HS-27A (cell line): ENCODE results near the gene REEP2.
"Not testable (repeated sequence)": the region's sequence is repeated elsewhere in the genome, so short reads cannot be mapped to it uniquely, and the experiment has no call there.

Experiments used
- DNase-seq: peaks from one replicate; pipeline ENCODE4 v3.0.0-alpha.2; 2012; ENCODE audit warnings: low read depth, missing footprints

Gene REEP2

DNA sequence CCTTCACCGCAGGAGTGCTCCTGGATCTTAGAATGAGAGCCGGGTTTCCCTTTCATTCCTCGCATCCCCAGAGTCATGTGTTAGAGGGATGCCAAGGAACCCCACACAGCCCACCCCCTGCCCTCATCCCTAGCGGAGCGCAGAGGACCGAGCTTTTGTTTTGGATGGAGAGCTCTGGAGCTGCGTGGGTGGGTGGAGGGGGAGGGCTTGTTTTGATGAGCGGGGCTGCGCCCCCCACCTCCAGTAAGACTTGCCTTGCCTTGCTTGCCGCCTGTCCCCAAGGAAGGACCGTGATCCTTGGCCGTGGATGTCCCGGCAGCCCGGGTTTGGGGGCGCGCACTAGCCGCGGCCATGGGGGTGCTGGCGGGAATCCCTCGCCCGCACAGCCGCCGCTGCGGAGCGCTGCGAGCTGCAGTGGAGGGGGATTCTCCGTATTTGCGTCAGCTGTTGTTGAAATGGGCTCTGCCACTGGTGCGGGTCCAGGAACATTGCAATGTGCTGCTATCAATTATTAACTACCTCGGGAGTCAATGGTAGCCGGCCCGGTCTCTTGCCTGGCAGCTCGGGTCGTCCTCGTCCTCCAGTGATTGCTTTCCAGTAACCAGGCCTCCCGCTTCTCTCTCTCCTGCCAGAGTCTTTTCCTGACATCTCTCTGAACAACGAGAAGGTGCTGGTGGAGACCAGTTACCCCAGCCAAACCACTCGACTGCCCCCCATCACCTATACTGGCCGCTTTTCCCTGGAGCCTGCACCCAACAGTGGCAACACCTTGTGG is 27.5 kb downstream of the REEP2 start:
- no peak for DNase-seq

- no peak for DNase-seq
Observed at GRCh38 chr5:138466900-138467710, 28.2 kb downstream of the REEP2 start.

DNA sequence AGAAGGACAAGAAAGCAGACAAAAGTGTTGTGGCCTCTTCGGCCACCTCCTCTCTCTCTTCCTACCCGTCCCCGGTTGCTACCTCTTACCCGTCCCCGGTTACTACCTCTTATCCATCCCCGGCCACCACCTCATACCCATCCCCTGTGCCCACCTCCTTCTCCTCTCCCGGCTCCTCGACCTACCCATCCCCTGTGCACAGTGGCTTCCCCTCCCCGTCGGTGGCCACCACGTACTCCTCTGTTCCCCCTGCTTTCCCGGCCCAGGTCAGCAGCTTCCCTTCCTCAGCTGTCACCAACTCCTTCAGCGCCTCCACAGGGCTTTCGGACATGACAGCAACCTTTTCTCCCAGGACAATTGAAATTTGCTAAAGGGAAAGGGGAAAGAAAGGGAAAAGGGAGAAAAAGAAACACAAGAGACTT is 28.9 kb downstream of the REEP2 start:
- no peak for DNase-seq

DNA sequence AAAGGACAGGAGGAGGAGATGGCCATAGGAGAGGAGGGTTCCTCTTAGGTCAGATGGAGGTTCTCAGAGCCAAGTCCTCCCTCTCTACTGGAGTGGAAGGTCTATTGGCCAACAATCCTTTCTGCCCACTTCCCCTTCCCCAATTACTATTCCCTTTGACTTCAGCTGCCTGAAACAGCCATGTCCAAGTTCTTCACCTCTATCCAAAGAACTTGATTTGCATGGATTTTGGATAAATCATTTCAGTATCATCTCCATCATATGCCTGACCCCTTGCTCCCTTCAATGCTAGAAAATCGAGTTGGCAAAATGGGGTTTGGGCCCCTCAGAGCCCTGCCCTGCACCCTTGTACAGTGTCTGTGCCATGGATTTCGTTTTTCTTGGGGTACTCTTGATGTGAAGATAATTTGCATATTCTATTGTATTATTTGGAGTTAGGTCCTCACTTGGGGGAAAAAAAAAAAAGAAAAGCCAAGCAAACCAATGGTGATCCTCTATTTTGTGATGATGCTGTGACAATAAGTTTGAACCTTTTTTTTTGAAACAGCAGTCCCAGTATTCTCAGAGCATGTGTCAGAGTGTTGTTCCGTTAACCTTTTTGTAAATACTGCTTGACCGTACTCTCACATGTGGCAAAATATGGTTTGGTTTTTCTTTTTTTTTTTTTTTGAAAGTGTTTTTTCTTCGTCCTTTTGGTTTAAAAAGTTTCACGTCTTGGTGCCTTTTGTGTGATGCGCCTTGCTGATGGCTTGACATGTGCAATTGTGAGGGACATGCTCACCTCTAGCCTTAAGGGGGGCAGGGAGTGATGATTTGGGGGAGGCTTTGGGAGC is 29.5 kb downstream of the REEP2 start:
- no peak for DNase-seq

DNA sequence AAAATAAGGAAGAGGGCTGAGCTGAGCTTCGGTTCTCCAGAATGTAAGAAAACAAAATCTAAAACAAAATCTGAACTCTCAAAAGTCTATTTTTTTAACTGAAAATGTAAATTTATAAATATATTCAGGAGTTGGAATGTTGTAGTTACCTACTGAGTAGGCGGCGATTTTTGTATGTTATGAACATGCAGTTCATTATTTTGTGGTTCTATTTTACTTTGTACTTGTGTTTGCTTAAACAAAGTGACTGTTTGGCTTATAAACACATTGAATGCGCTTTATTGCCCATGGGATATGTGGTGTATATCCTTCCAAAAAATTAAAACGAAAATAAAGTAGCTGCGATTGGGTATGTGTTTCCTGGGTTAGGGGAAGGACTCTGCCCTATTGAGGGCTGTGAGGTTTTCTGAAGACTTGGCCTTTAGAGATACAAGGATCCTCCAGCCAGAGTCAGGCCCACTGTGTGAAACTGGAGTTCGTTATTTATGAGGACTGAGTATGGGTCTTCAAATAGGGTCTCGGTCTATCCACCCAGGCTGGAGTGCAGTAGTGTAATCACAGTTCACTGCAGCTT is 30.2 kb downstream of the REEP2 start:
- DNase-seq = no peak

DNA sequence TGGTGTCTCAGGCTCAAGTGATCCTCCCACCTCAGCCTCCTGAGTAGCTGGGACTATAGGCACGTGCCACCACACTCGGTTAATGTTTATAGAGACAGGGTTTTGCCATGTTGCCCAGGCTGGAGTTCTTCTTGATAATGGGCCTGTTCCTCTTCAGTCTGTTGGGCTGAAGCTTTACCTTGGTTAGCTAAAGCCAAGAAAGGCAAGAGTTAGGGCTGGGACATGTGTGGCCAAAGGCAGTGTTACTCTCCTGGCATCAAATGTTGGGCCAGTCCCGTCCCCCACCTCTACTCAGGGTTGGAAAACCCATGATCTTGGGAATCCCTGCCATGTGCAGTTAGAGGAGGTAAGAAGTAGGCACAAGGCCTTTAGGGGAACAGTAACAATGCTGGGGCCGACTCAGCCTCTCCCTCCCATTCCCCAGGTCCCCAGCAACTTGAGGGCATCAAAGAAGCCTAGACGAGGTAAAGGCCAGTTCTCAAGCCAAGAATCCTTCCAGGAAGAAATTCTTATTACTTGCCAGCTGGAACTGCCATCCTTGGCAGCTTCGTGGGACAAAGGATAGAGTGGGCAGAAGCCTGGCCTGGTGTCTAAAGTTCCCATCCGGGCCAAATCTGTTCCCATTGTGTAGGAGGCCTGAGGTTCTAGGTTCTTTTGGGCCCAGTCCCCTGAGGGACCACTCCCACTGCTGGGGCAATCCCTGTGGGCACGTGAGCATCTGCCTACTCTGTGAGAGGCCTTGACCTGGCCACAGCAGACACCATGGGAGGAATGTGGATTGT is 30.9 kb downstream of the REEP2 start:
- no peak for DNase-seq

GRCh38 chr5:138470322-138471051 is 31.6 kb downstream of the REEP2 start:
- no peak for DNase-seq

DNA sequence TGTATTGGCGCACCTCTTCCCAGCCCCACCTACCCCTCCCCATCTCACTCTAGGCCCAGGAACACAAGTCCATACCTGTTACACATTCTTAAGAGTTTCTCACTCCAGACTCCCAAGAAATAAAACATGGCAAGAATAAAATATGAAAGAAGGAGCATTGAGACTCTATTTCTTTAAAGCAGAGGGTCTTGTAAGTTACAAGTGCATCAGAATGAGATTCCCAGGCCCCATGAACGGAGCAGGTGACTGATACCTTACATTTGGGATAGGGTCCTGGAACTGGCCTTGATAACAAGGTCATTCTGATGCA is 32.1 kb downstream of the REEP2 start:
- no peak for DNase-seq

DNA sequence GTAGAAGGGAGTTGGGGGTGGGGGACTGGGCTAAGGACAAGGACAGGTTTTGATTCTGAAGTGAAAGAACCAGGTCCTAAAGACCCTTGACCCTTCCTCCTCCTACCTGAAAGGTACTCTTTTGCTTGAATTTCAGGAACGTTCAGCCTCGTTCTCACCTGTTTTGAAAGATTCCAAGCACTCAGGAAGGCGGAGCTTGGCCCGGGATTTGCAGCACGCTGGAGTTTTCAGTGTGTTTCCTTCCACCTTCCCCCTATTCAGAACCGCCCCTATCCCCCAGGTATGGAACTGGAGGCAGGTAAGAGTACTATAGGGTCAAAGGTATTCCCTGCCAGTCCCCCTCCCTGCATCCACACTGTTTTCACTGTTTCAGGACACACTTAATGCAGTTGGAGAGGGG is 33.5 kb downstream of the REEP2 start:
- DNase-seq = no peak

- not testable (repeated sequence) for DNase-seq
Observed at GRCh38 chr5:138473151-138473550, 34.3 kb downstream of the REEP2 start.

DNA sequence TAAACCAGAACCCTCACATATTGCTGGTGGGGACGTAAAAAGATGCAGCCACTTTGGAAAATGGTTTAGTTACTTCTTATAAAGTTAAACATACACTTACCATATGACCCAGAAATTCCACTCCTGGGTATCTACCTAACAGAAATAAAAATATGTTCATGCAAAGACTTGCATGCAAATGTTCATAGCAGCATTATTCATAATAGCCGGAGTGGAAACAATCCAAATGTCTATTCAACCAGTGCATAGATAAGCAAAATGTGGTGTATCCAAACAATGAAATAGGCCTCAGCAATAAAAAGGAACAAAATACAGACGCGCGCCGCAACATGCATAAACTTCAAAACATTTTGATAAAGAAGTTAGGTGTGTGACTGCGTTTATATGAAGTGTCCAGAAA is 38.1 kb downstream of the REEP2 start:
- no peak for DNase-seq

DNA sequence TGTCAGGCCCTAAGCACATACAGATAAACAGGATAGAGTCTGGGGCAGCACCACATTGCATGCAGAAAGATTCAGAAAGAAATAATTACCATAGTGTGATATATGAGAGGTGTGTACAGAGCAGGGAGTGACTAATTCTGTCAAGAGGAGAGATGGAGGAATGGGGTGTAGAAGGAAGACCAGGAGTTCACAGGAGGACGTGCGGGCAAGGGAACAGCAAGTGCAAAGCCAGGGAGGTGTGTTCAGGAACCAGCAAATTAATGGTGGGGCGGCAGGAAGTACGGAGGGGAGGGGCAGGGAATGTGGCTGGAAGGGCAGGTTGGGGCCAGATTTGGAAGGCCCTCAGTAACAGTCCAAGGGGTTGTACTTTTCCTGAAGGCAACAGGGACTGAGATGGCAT is 43.8 kb downstream of the REEP2 start:
- no peak for DNase-seq

DNA sequence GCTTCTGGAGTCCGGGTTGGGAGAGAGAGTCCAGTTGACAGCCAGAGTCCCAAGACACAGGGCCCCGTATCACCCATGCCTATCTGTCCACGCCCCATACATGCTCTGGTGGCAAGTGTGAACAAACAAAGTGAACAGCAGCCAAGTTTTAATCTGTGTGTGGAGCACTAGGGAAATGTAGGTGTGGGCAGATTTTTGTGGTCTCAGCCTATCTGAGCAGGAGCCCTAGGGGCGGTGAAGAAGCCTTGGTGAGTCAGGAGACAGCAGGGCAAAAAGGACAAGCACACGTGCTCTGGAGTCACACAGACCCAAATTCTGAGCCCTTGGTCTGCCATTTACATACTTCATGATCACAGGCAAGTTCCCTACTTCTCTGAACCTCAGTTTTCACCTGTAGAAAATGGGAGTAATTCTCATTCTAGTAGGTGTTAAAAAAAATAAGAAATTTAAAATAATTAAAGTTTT is 49.7 kb downstream of the REEP2 start:
- no peak for DNase-seq

GRCh38 chr5:138489683-138490061 is 50.8 kb downstream of the REEP2 start:
- no peak for DNase-seq

- DNase-seq = no peak
Observed at GRCh38 chr5:138490648-138491283, 51.9 kb downstream of the REEP2 start.

GRCh38 chr5:138491284-138491648 is 52.4 kb downstream of the REEP2 start:
- no peak for DNase-seq

DNA sequence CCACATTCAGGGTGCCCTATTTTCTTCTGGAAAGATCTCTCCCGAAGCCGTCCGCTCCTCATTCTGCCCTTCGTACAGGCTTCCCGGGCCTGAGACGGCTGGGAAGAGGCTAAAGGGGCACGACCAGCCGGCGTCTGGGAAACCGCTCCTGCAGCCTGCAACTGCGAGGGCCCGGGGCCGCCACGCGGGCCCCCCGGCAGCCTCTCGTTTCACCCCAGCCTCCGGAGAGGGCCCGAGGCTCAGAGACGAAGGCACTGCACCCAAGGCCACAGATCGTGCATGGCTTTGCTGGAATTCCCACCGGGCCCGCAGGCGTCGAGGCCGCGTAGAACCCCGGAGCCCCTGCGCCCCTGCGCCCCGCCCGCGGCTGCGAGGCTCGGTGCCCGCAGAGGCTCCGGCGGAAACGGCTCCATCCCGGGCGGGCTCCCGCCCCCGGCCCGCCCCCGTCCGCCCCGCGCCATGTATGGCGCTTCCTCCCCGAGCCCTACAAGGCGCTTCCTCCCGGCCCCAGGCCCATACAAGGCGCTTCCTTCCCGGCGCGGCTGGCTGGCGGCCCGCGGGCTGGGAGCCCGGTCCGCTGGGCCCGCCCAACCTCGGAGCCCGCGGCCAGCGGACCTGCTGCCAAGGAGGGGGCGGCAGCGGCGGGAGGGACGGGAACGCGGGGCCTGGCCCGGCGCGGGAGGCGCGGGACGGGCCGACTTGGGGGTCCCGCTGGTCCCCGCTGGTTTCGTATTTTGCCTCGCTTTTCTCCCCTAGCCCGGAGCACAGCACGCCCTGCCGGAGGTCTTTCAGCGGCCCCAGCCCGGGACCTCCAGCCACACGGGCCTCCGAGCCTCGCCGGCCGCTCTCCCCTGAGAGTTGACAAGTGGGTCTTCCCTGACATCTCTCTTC is 53.1 kb downstream of the REEP2 start:
- peak; percentile 26 for DNase-seq

DNA sequence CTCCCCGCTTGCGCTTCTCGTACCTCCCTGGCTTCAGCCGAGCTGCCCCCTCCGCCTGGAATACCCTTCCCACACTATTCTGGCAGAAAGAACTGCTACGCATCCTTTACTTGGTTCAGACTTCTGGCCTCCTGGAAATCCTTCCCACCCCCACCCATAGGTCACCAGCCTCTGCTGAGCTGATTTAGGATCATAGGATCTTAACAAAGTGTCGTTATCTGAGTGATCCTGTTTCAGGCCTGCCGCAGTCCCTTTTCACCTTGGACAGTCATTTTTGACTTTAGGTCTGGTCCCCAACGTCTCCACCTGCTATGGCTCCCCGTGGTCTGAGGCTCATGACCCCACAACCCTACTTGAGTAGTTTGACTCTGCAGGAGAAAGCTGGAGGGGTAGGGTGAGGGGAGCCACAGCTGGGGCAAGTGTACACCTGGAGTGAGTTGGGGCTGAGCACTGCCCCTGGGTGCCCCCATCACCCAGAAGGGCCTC is 53.7 kb downstream of the REEP2 start:
- DNase-seq = no peak

GRCh38 chr5:138495351-138495750 is 56.5 kb downstream of the REEP2 start:
- no peak for DNase-seq
